WERI-Rb-1 (cell line): ENCODE results near the gene TMEM254.
"Not testable (repeated sequence)": the region's sequence is repeated elsewhere in the genome, so short reads cannot be mapped to it uniquely, and the experiment has no call there.

Source experiments
- DNase-seq: peaks from one replicate; pipeline ENCODE4 v3.0.0-alpha.2; 2020
- H3K27ac ChIP-seq: fragments of 250-450 bp; sonication (Bioruptor Pico); 2 replicates; pipeline ENCODE4 v1.5.1; 2020; ENCODE audit warnings: mild to moderate bottlenecking, moderate library complexity
- H3K27me3 ChIP-seq: fragments of 250-450 bp; sonication (Bioruptor Pico); 2 replicates; pipeline ENCODE4 v1.5.1; 2021; ENCODE audit warnings: mild to moderate bottlenecking, low read depth, moderate library complexity; ENCODE audit not compliant: insufficient read depth, severe bottlenecking
- H3K36me3 ChIP-seq: fragments of 250-450 bp; sonication (Bioruptor Pico); 2 replicates; pipeline ENCODE4 v1.5.1; 2020; ENCODE audit warnings: mild to moderate bottlenecking, moderate library complexity
- H3K4me3 ChIP-seq: 2 replicates; pipeline ENCODE4 v1.5.1; 2011; ENCODE audit warnings: low read depth, mild to moderate bottlenecking, control low read depth, low read length
- H3K9me3 ChIP-seq: fragments of 250-450 bp; sonication (Bioruptor Pico); 2 replicates; pipeline ENCODE4 v1.5.1; 2021; ENCODE audit warnings: mild to moderate bottlenecking, moderate library complexity; ENCODE audit not compliant: severe bottlenecking
- TF ChIP-seq, protein P1 (sequence below): IDR thresholded peaks from 2 replicates; pipeline ENCODE4 v1.5.1; 2011; ENCODE audit warnings: low read depth, mild to moderate bottlenecking, control low read depth, inconsistent platforms, low read length

The TMEM254 gene

DNA sequence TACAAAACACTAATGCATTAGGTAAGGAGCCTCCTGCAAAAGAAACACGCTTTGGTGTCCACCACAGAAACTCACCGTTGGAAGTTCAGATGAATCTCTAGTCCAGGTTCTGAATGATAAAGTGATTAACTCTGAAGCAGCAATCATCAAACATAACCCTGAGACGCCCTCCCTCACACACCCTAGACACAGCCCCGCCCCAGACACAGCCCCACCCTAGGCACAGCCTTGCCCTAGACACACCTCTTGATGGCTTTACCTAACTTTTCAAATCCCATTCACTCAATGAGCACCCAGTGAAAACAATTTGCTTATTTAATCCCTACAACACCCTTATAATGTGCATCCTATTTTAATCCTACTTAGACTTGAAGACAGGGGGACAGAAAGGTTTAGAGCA lies 21.3 kb upstream of the TMEM254 start:
- TF ChIP-seq, protein P1, sequence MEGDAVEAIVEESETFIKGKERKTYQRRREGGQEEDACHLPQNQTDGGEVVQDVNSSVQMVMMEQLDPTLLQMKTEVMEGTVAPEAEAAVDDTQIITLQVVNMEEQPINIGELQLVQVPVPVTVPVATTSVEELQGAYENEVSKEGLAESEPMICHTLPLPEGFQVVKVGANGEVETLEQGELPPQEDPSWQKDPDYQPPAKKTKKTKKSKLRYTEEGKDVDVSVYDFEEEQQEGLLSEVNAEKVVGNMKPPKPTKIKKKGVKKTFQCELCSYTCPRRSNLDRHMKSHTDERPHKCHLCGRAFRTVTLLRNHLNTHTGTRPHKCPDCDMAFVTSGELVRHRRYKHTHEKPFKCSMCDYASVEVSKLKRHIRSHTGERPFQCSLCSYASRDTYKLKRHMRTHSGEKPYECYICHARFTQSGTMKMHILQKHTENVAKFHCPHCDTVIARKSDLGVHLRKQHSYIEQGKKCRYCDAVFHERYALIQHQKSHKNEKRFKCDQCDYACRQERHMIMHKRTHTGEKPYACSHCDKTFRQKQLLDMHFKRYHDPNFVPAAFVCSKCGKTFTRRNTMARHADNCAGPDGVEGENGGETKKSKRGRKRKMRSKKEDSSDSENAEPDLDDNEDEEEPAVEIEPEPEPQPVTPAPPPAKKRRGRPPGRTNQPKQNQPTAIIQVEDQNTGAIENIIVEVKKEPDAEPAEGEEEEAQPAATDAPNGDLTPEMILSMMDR: no peak
- Histone ChIP-seq H3K9me3 (no peaks in the 10 kb centered on the region), H3K27me3 (no peaks in the 10 kb centered on the region), H3K4me3 (no peak overlapping the region), H3K27ac (no peak overlapping the region), H3K36me3 (no peaks in the 10 kb centered on the region)
- no peak for DNase-seq

DNA sequence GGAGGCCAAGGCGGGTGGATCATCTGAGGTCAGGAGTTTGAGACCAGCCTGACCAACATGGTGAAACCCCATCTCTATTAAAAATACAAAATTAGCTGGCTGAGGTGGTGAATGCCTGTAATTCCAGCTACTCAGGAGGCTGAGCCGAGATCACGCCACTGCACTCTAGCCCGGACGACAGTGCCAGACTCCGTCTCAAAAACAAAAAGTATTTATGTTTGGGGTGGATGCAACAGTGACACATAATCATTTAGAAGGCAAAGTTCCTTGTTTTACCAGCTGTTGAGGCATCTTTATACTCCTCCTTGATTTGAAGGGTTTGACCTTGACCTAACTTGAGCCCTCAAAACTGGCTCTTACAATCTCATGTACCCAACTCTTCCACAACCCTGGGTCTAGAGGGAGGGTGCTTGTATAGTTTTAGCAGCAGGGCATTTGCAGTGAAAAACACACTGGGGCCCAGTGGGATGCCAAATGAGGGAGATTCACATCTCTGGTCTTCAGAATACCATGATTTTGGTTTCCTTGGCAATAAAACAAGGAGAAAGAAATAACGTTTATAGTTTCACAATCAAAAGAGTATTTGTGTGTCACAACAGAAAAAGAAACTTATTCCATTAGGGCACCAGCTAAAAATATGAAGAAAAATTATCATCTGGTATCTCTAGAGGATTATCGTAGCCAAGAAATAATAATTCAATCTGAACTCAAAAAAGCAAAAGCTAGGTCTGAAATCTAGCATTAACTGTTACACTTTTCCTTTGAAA lies 14.2 kb upstream of the TMEM254 start:
- TF ChIP-seq, protein P1: no peak
- DNase-seq: no peak
- Histone ChIP-seq H3K9me3 (peaks cover 7% of the 10 kb centered on the region), H3K36me3 (no peaks in the 10 kb centered on the region), H3K27me3 (no peaks in the 10 kb centered on the region), H3K27ac (no peak overlapping the region), H3K4me3 (no peak overlapping the region)

DNA sequence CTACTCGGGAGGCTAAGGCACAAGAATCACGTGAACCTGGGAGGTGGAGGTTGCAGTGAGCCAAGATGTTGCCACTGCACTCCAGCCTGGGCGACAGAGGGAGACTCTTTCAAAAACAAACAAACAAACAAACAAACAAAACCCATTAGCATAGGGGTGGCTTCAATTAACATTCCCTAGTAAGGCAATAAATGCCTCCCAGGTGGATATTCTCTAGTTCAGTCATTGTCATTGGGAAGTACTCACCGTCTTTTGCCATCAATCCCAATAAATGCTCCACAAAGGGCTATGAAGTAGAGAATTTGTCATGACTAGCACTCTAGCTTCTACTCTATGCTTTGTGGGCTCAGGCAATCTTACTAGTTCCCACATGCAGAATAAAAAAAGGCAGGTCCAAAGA lies 11.7 kb upstream of the TMEM254 start:
- H3K9me3 ChIP-seq: peaks cover 7% of the 10 kb centered on the region
- no peaks in the 10 kb centered on the region for H3K27me3 ChIP-seq
- no peak overlapping the region for H3K4me3 ChIP-seq
- TF ChIP-seq, protein P1: no peak
- DNase-seq: no peak
- no peaks in the 10 kb centered on the region for H3K36me3 ChIP-seq
- no peak overlapping the region for H3K27ac ChIP-seq

DNA sequence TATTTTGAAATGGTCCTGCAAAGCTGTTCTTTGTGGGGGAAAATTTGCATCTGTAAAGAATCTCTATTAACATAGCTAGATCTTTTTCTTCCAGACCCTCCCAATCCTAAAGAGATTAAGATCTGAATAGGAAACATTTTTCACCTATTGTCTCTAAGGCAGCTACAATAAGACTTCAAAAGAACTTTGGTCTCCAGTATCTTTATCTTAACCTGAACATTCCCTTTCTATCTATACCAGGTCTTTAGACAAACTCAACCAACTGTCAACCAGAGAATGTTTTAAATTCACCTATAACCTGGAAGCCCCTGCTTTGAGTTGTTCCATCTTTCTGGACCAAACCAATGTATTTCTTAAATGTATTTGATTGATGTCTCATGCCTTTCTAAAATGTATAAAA lies 10.6 kb upstream of the TMEM254 start:
- DNase-seq: not testable (repeated sequence)

DNA sequence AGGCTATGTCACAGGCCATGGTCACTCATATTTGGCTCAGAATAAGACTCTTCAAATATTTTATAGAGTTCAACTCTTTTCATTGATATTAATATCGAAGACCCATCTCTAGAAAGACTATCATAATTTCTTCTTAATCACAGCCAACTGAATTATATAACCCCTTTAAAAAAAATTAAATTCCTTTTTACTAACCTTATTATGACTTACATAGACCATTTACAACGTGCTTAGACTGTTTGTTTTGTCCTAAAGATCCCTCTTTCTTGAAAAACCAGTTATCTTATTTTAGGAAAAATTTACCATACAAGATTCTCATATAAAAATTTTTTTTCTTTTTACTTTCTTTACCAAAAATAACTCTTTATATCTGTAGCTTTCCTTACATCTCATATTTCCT lies 10.2 kb upstream of the TMEM254 start:
- Histone ChIP-seq H3K9me3 (peaks cover 7% of the 10 kb centered on the region), H3K36me3 (no peaks in the 10 kb centered on the region), H3K27me3 (no peaks in the 10 kb centered on the region), H3K27ac (no peak overlapping the region), H3K4me3 (no peak overlapping the region)
- no peak for DNase-seq
- TF ChIP-seq, protein P1: no peak

More for the DNA sequence above, 10.6 kb upstream of the TMEM254 start:
- H3K27me3 ChIP-seq, H3K36me3 ChIP-seq, H3K4me3 ChIP-seq, H3K9me3 ChIP-seq, H3K27ac ChIP-seq: not testable (repeated sequence)

DNA sequence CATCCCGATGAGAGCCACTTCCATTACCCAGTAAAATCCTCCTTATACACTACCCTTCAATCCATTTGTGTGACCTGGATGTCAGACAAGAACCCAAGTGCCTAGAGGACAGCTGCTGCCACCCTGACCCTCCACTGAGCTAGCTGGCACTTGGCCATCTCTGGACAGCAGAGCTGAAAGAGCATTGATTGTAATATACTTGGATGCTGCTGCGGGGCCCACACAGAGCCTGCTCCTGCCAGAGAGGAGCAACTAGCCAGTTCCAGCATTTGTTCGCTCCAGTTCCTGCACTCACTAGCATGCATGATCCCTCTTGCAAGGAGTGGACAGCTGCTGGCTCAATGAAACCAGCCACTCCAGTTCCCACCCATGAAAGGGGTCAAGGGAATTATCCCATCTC lies 8.4 kb upstream of the TMEM254 start:
- TF ChIP-seq, protein P1: no peak
- peaks cover 7% of the 10 kb centered on the region for H3K9me3 ChIP-seq
- no peaks in the 10 kb centered on the region for H3K36me3 ChIP-seq
- no peaks in the 10 kb centered on the region for H3K27me3 ChIP-seq
- DNase-seq: no peak
- H3K4me3 ChIP-seq: no peak overlapping the region
- H3K27ac ChIP-seq: no peak overlapping the region
